Prostate gland (tissue), 2 donors: ENCODE results near the gene SNTA1.

Experiments
- POLR2AphosphoS5 ChIP-seq: sonication (generic); formaldehyde crosslinking; IDR thresholded peaks from one replicate; pipeline ENCODE4 v1.6.1; 2017; ENCODE audit warnings: antibody characterized with exemption
- TF ChIP-seq, protein P1 (sequence below), 4 experiments: fragments of 200-600 bp in 2 of 4; fragments of 450-650 bp in 2 of 4; sonication (generic) in 2 of 4; IDR thresholded peaks; 1 replicate in 3 of 4; 2 replicates in 1 of 4; pipeline ENCODE4 v1.5.1; 2016 to 2019; ENCODE audit warnings: antibody characterized with exemption in 4 of 4, mild to moderate bottlenecking in 2 of 4, moderate library complexity in 2 of 4

DNA sequence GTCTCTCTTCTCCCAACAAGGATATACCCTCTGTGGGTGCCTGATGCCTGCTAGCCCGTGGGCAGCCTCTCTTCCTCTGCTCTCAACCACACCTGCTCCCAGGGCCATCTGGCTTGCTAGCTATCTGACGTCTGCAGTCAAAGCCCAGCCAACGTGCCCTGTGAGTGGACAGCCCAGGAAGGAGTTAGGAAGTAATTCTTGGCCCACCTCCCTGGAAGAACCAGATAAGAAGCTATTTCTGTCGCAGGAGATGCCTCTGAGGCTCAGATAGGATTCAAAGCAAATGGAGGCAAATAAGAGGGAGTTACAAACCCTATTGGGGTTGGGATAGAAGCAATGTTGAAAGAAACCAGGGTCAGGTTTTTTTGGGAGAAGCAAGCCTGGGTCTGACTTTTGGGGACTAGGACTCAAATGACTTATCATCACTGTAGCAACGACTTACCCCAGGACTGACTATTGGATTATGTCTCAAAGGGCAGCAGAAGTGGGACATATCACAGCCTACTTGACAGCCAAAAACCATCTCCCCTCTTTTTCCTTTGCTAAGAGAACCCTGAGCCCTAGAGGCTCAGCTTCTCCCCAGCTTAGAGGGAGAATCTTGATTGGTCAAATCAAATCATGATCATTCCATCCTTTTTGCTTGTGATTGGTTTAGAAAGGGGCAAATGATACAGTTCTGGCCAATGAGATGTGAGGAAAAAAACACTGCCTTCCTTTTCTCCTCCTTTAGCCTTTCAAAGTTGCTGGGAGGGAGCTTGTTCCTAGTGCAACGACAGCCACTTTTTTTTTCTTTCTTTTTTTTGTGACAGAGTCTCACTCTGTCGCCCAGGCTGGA lies 24.2 kb downstream of the SNTA1 start:
- no peak for TF ChIP-seq POLR2AphosphoS5
- TF ChIP-seq, protein P1, sequence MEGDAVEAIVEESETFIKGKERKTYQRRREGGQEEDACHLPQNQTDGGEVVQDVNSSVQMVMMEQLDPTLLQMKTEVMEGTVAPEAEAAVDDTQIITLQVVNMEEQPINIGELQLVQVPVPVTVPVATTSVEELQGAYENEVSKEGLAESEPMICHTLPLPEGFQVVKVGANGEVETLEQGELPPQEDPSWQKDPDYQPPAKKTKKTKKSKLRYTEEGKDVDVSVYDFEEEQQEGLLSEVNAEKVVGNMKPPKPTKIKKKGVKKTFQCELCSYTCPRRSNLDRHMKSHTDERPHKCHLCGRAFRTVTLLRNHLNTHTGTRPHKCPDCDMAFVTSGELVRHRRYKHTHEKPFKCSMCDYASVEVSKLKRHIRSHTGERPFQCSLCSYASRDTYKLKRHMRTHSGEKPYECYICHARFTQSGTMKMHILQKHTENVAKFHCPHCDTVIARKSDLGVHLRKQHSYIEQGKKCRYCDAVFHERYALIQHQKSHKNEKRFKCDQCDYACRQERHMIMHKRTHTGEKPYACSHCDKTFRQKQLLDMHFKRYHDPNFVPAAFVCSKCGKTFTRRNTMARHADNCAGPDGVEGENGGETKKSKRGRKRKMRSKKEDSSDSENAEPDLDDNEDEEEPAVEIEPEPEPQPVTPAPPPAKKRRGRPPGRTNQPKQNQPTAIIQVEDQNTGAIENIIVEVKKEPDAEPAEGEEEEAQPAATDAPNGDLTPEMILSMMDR (IDR thresholded peaks at IDR 0.05), result no peak
